DND-41 (cell line): Measurements from ENCODE around the gene CDX2.

Experiments
- CTCF ChIP-seq: IDR thresholded peaks from 2 replicates; pipeline ENCODE4 v1.5.1; 2012; ENCODE audit warnings: borderline replicate concordance, low read length, moderate library complexity, mild to moderate bottlenecking; ENCODE audit not compliant: poor library complexity, severe bottlenecking; ENCODE audit errors: extremely low read depth
- EZH2 ChIP-seq: IDR thresholded peaks from 3 replicates; pipeline ENCODE4 v1.6.1; 2012; ENCODE audit warnings: borderline replicate concordance, low read depth, mild to moderate bottlenecking, moderate library complexity, low read length, inconsistent platforms; ENCODE audit not compliant: severe bottlenecking

GRCh38 chr13:27962128-27962841, 6.8 kb downstream of the CDX2 start:
- TF ChIP-seq CTCF (no peak), EZH2 (no peak)
